Measurements from ENCODE around the gene CDC34. TPM values are rescaled to one million over a fixed set of nuclear protein-coding genes. Genes with fewer than 3 reads are reported as not detected.
A peak's percentile ranks its signal among the peaks of the same experiment; 100 is the strongest.

CDC34 gene
- total and polyA plus RNA-seq, 9 of the 15 experiments (the other 6 are each of a cell fraction or from before 2014, with no cell fraction given): 0.80 to 203 (median 65.5) TPM

DNA sequence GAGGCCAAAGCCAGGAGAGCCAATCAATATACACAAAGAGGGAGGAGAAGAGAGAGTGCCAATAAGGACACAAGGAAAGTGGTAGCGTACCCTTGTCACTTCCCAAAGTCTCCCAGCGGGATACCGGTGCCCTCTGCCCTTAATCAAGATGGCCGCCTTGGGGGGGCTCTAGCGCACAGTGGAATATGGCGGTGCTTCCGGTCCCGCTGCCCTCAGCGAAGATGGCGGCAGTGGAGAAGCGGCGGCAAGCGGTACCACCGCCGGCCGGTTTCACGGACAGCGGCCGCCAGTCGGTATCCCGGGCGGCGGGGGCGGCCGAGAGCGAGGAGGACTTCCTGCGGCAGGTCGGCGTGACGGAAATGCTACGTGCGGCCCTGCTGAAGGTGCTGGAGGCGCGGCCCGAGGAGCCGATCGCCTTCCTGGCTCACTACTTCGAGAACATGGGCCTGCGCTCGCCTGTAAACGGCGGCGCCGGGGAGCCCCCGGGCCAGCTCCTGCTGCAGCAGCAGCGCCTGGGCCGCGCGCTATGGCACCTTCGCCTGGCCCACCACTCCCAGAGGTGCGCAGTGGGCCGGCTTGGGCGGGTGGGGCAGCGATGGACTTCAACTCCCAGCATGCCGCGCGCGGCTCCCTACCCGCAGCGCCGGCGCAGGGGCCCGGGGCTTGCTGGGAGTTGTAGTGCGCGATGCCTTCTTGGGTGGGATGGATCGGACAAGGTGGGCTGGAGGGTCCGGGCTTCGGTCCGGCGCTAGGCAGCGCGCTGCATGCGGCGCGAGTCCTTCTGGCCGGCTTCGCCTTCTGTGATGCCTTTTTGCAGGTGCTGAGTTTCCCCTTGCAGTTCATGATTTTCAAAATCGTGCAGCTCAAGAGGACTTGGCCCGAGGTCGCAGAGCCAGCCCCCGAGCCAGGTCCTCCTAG is 24.0 kb upstream of the CDC34 start, which contains the start of gene TPGS1 (continued):
- no peak for TF ChIP-seq ATF1 (CRISPR knock-in tag; IDR thresholded peaks at IDR 0.05)
- peak; percentile 92 for TF ChIP-seq ATF1 (tag; IDR thresholded peaks at IDR 0.05)
- peak; percentile 96 for TF ChIP-seq NR2C1 (IDR thresholded peaks at IDR 0.05)
- TF ChIP-seq NR2C1 (tag; IDR thresholded peaks at IDR 0.05): peak; percentile 95
- TF ChIP-seq GTF2F1 (IDR thresholded peaks at IDR 0.05; ENCODE audit: low read depth, low read length): 0 out of 2 replicates have a peak, but pooled peaks have one; percentile 32
- TF ChIP-seq, protein P1, sequence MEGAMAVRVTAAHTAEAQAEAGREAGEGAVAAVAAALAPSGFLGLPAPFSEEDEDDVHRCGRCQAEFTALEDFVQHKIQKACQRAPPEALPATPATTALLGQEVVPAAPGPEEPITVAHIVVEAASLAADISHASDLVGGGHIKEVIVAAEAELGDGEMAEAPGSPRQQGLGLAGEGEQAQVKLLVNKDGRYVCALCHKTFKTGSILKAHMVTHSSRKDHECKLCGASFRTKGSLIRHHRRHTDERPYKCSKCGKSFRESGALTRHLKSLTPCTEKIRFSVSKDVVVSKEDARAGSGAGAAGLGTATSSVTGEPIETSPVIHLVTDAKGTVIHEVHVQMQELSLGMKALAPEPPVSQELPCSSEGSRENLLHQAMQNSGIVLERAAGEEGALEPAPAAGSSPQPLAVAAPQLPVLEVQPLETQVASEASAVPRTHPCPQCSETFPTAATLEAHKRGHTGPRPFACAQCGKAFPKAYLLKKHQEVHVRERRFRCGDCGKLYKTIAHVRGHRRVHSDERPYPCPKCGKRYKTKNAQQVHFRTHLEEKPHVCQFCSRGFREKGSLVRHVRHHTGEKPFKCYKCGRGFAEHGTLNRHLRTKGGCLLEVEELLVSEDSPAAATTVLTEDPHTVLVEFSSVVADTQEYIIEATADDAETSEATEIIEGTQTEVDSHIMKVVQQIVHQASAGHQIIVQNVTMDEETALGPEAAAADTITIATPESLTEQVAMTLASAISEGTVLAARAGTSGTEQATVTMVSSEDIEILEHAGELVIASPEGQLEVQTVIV (CRISPR knock-in tag; IDR thresholded peaks at IDR 0.05; ENCODE audit: borderline replicate concordance): no peak
- TF ChIP-seq, protein P2, sequence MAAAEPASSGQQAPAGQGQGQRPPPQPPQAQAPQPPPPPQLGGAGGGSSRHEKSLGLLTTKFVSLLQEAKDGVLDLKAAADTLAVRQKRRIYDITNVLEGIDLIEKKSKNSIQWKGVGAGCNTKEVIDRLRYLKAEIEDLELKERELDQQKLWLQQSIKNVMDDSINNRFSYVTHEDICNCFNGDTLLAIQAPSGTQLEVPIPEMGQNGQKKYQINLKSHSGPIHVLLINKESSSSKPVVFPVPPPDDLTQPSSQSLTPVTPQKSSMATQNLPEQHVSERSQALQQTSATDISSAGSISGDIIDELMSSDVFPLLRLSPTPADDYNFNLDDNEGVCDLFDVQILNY (CRISPR knock-in tag; IDR thresholded peaks at IDR 0.05): no peak
- TF ChIP-seq CHD1 (IDR thresholded peaks at IDR 0.05; ENCODE audit: low read length): no peak
- TF ChIP-seq ZNF785 (CRISPR knock-in tag; IDR thresholded peaks at IDR 0.05): no peak
- no peak for TF ChIP-seq U2AF2 (optimal IDR thresholded peaks at IDR 0.05; ENCODE audit: low read depth, low read length)
- TF ChIP-seq, protein P3, sequence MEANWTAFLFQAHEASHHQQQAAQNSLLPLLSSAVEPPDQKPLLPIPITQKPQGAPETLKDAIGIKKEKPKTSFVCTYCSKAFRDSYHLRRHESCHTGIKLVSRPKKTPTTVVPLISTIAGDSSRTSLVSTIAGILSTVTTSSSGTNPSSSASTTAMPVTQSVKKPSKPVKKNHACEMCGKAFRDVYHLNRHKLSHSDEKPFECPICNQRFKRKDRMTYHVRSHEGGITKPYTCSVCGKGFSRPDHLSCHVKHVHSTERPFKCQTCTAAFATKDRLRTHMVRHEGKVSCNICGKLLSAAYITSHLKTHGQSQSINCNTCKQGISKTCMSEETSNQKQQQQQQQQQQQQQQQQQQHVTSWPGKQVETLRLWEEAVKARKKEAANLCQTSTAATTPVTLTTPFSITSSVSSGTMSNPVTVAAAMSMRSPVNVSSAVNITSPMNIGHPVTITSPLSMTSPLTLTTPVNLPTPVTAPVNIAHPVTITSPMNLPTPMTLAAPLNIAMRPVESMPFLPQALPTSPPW (CRISPR knock-in tag; IDR thresholded peaks at IDR 0.05): peak; percentile 89
- TF ChIP-seq ZNF589 (CRISPR knock-in tag; IDR thresholded peaks at IDR 0.05; ENCODE audit: low read depth): no peak
- no peak for TF ChIP-seq ZNF324 (CRISPR knock-in tag; IDR thresholded peaks at IDR 0.05)
- TF ChIP-seq SRSF3 (IDR thresholded peaks at IDR 0.05; ENCODE audit: insufficient read depth, low read length): no peak
- TF ChIP-seq EP400 (IDR thresholded peaks at IDR 0.05): peak; percentile 82
- no peak for TF ChIP-seq MCM3 (IDR thresholded peaks at IDR 0.05)
- no peak; a peak in 1 of 4 replicates for TF ChIP-seq SIN3A (IDR thresholded peaks at IDR 0.05; ENCODE audit: borderline replicate concordance in 2 of 2, control insufficient read depth in 1 of 2, low read depth in 2 of 2, low read length in 2 of 2)
- TF ChIP-seq, protein P4, sequence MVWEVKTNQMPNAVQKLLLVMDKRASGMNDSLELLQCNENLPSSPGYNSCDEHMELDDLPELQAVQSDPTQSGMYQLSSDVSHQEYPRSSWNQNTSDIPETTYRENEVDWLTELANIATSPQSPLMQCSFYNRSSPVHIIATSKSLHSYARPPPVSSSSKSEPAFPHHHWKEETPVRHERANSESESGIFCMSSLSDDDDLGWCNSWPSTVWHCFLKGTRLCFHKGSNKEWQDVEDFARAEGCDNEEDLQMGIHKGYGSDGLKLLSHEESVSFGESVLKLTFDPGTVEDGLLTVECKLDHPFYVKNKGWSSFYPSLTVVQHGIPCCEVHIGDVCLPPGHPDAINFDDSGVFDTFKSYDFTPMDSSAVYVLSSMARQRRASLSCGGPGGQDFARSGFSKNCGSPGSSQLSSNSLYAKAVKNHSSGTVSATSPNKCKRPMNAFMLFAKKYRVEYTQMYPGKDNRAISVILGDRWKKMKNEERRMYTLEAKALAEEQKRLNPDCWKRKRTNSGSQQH (CRISPR knock-in tag; IDR thresholded peaks at IDR 0.05): no peak
- TF ChIP-seq ZNF347 (CRISPR knock-in tag; IDR thresholded peaks at IDR 0.05; ENCODE audit: low read depth): no peak
- no peak for TF ChIP-seq ZNF707 (CRISPR knock-in tag; conservative IDR thresholded peaks at IDR 0.05)
- TF ChIP-seq, protein P5, sequence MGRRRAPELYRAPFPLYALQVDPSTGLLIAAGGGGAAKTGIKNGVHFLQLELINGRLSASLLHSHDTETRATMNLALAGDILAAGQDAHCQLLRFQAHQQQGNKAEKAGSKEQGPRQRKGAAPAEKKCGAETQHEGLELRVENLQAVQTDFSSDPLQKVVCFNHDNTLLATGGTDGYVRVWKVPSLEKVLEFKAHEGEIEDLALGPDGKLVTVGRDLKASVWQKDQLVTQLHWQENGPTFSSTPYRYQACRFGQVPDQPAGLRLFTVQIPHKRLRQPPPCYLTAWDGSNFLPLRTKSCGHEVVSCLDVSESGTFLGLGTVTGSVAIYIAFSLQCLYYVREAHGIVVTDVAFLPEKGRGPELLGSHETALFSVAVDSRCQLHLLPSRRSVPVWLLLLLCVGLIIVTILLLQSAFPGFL (CRISPR knock-in tag; IDR thresholded peaks at IDR 0.05): no peak

All from K562 (cell line).